HG03108 (cell line): ENCODE measurements around the gene CALY.

ENCODE experiments used
- ATAC-seq: cut with Tn5 transposase; IDR thresholded peaks from one replicate; pipeline ENCODE4 v1.9.1; 2021; ENCODE audit warnings: moderate library complexity; ENCODE audit not compliant: unreplicated experiment

Gene CALY

GRCh38 chr10:133274751-133275683 lies 61.7 kb downstream of the CALY start:
- peak; percentile 52 for ATAC-seq
